Keratinocyte (primary cell): ENCODE measurements around the gene C2orf78.

ENCODE experiments used
- CTCF ChIP-seq, 3 experiments: IDR thresholded peaks in 1 of 3; conservative IDR thresholded peaks in 1 of 3; optimal IDR thresholded peaks in 1 of 3; 2 replicates in 2 of 3; 3 replicates in 1 of 3; pipeline versions ENCODE3 to v1.5.1; 2011; ENCODE audit warnings: low read length in 3 of 3, mild to moderate bottlenecking in 3 of 3, moderate library complexity in 2 of 3, control low read depth in 1 of 3, inconsistent platforms in 1 of 3; ENCODE audit not compliant: insufficient read depth in 2 of 3; ENCODE audit errors: extremely low read depth in 1 of 3
- EZH2 ChIP-seq: IDR thresholded peaks from one replicate; pipeline ENCODE4 v1.6.1; 2012; ENCODE audit warnings: inconsistent platforms, mild to moderate bottlenecking, low read length, moderate library complexity

- no peak for TF ChIP-seq CTCF (optimal IDR thresholded peaks at IDR 0.05 in 1 of 3, IDR thresholded peaks at IDR 0.05 in 1 of 3, conservative IDR thresholded peaks at IDR 0.05 in 1 of 3; ENCODE audit: extremely low read depth in 1 of 3, insufficient read depth in 2 of 3, low read length in 3 of 3)
- TF ChIP-seq EZH2 = no peak
These were observed 37.2 kb downstream of the C2orf78 start for GRCh38 chr2:73821227-73821626.
